Measurements from ENCODE around the gene RHOG. TPM values are rescaled to one million over a fixed set of nuclear protein-coding genes. Genes with fewer than 3 reads are reported as not detected.

RHOG gene
- total RNA-seq, 6 experiments from 2014 or later: 13.9 to 31.5 (median 22.0) TPM

- peaks cover 0 to 3% (median 0%) of the 10 kb centered on the region in 4 donors for H3K4me1 ChIP-seq
- no peaks in the 10 kb centered on the region for H3K27me3 ChIP-seq
- H3K9me3 ChIP-seq: no peaks in the 10 kb centered on the region
- 89% methylated on average over 10 of the region's 11 CpGs for WGBS (ENCODE audit: insufficient coverage, low coverage, low lambda C conversion rate, missing lambda C conversion rate)
- no peak overlapping the region for H3K27ac ChIP-seq
- no peak overlapping the region for H3K4me3 ChIP-seq
- DNase-seq (no peak), ATAC-seq (no peak)
- intact Hi-C loops (cut with DNase I): no loop called here
- H3K36me3 ChIP-seq: no peaks in the 10 kb centered on the region
- TF ChIP-seq POLR2A (IDR thresholded peaks at IDR 0.05): no peak
- no peak for TF ChIP-seq CTCF (IDR thresholded peaks at IDR 0.05)
Observed at GRCh38 chr11:3803726-3804495, 36.8 kb downstream of the RHOG start.

- DNase-seq (no peak), ATAC-seq (no peak)
- Histone ChIP-seq H3K4me3 (no peak overlapping the region), H3K36me3 (no peaks in the 10 kb centered on the region), H3K27me3 (no peaks in the 10 kb centered on the region), H3K4me1 (peaks cover 0 to 4% (median 0%) of the 10 kb centered on the region in 4 donors), H3K9me3 (no peaks in the 10 kb centered on the region), H3K27ac (no peak overlapping the region)
- intact Hi-C loops (cut with DNase I): no loop called here
- TF ChIP-seq CTCF (IDR thresholded peaks at IDR 0.05) (no peak), POLR2A (IDR thresholded peaks at IDR 0.05) (no peak)
- 73% methylated on average over 4 of the region's 4 CpGs for WGBS (ENCODE audit: insufficient coverage, low coverage, low lambda C conversion rate, missing lambda C conversion rate)
Observed at GRCh38 chr11:3802011-3802790, 38.6 kb downstream of the RHOG start.

GRCh38 chr11:3799873-3800272 lies 40.9 kb downstream of the RHOG start:
- no peaks in the 10 kb centered on the region for H3K36me3 ChIP-seq
- ATAC-seq (no peak), DNase-seq (no peak)
- intact Hi-C loops (cut with DNase I): no loop called here
- H3K27ac ChIP-seq: no peak overlapping the region
- peaks cover 0 to 15% (median 7%) of the 10 kb centered on the region in 4 donors for H3K4me1 ChIP-seq
- H3K27me3 ChIP-seq: no peaks in the 10 kb centered on the region
- no peak for TF ChIP-seq POLR2A (IDR thresholded peaks at IDR 0.05)
- TF ChIP-seq CTCF (IDR thresholded peaks at IDR 0.05): no peak
- H3K4me3 ChIP-seq: no peak overlapping the region
- no peaks in the 10 kb centered on the region for H3K9me3 ChIP-seq
- 98% methylated on average over 4 of the region's 5 CpGs for WGBS (ENCODE audit: insufficient coverage, low coverage, low lambda C conversion rate, missing lambda C conversion rate)

GRCh38 chr11:3799143-3799542 lies 41.6 kb downstream of the RHOG start:
- intact Hi-C loops (cut with DNase I): no loop called here
- no peak overlapping the region for H3K27ac ChIP-seq
- H3K27me3 ChIP-seq: no peaks in the 10 kb centered on the region
- no peaks in the 10 kb centered on the region for H3K36me3 ChIP-seq
- DNase-seq (no peak), ATAC-seq (no peak)
- TF ChIP-seq CTCF (IDR thresholded peaks at IDR 0.05) (no peak), POLR2A (IDR thresholded peaks at IDR 0.05) (no peak)
- no peak overlapping the region for H3K4me3 ChIP-seq
- H3K4me1 ChIP-seq: peaks cover 0 to 15% (median 7%) of the 10 kb centered on the region in 4 donors
- H3K9me3 ChIP-seq: no peaks in the 10 kb centered on the region
- WGBS (ENCODE audit: insufficient coverage, low coverage, low lambda C conversion rate, missing lambda C conversion rate): 97% methylated on average over 7 of the region's 9 CpGs
